ENCODE measurements around the gene DND1.
"Not testable (repeated sequence)": the region's sequence is repeated elsewhere in the genome, so short reads cannot be mapped to it uniquely, and the experiment has no call there.

DND1 gene

GRCh38 chr5:140673187-140673976 lies at the start of gene DND1:
TSS of gene DND1 (minus strand) at chr5:140673576. CDS start at chr5:140673542, 34 bp downstream.
- no peak for TF ChIP-seq CTCF (IDR thresholded peaks at IDR 0.05; ENCODE audit: low read depth, low read length)
- Histone ChIP-seq H3K9me3 (ENCODE audit: severe bottlenecking) (no peaks in the 10 kb centered on the region), H3K27ac (no peak within 1 kb of the TSS), H3K4me3 (ENCODE audit: low read depth, low read length) (no peak within 1 kb of the TSS), H3K36me3 (peaks cover 78% of the 10 kb centered on the region), H3K27me3 (ENCODE audit: insufficient read depth, low read depth, severe bottlenecking) (no peaks in the 10 kb centered on the region)
- no peak for DNase-seq

- H3K9me3 ChIP-seq (ENCODE audit: severe bottlenecking); H3K27me3 ChIP-seq (ENCODE audit: insufficient read depth, low read depth, severe bottlenecking); DNase-seq; H3K36me3 ChIP-seq; H3K27ac ChIP-seq; H3K4me3 ChIP-seq (ENCODE audit: low read depth, low read length): not testable (repeated sequence)
Measured at GRCh38 chr5:140721395-140721794, 48.0 kb upstream of the DND1 start.

GRCh38 chr5:140720738-140721137 lies 47.4 kb upstream of the DND1 start:
- not testable (repeated sequence) for H3K36me3 ChIP-seq; H3K4me3 ChIP-seq (ENCODE audit: low read depth, low read length); DNase-seq; H3K9me3 ChIP-seq (ENCODE audit: severe bottlenecking); H3K27me3 ChIP-seq (ENCODE audit: insufficient read depth, low read depth, severe bottlenecking); H3K27ac ChIP-seq

GRCh38 chr5:140718266-140718592 lies 44.9 kb upstream of the DND1 start:
- H3K4me3 ChIP-seq (ENCODE audit: low read depth, low read length), result no peak overlapping the region
- no peak for DNase-seq
- TF ChIP-seq CTCF (IDR thresholded peaks at IDR 0.05; ENCODE audit: low read depth, low read length), result no peak
- H3K27ac ChIP-seq, result no peak overlapping the region
- H3K36me3 ChIP-seq, result no peaks in the 10 kb centered on the region
- H3K27me3 ChIP-seq (ENCODE audit: insufficient read depth, low read depth, severe bottlenecking), result no peaks in the 10 kb centered on the region
- no peaks in the 10 kb centered on the region for H3K9me3 ChIP-seq (ENCODE audit: severe bottlenecking)

GRCh38 chr5:140716238-140716637 lies 42.9 kb upstream of the DND1 start:
- H3K4me3 ChIP-seq (ENCODE audit: low read depth, low read length); H3K9me3 ChIP-seq (ENCODE audit: severe bottlenecking); DNase-seq; H3K27me3 ChIP-seq (ENCODE audit: insufficient read depth, low read depth, severe bottlenecking); H3K27ac ChIP-seq; H3K36me3 ChIP-seq: not testable (repeated sequence)

GRCh38 chr5:140713562-140714094 lies 40.3 kb upstream of the DND1 start:
- H3K27ac ChIP-seq, result no peak overlapping the region
- TF ChIP-seq CTCF (IDR thresholded peaks at IDR 0.05; ENCODE audit: low read depth, low read length), result no peak

GRCh38 chr5:140711794-140712193 lies 38.4 kb upstream of the DND1 start:
- no peaks in the 10 kb centered on the region for H3K27me3 ChIP-seq (ENCODE audit: insufficient read depth, low read depth, severe bottlenecking)
- peaks cover 5% of the 10 kb centered on the region for H3K36me3 ChIP-seq
- no peak overlapping the region for H3K4me3 ChIP-seq (ENCODE audit: low read depth, low read length)
- H3K27ac ChIP-seq, result no peak overlapping the region
- no peaks in the 10 kb centered on the region for H3K9me3 ChIP-seq (ENCODE audit: severe bottlenecking)
- DNase-seq, result no peak
- TF ChIP-seq CTCF (IDR thresholded peaks at IDR 0.05; ENCODE audit: low read depth, low read length), result no peak

More at GRCh38 chr5:140713562-140714094, 40.3 kb upstream of the DND1 start:
- Histone ChIP-seq H3K36me3 (no peaks in the 10 kb centered on the region), H3K9me3 (ENCODE audit: severe bottlenecking) (no peaks in the 10 kb centered on the region), H3K27me3 (ENCODE audit: insufficient read depth, low read depth, severe bottlenecking) (no peaks in the 10 kb centered on the region), H3K4me3 (ENCODE audit: low read depth, low read length) (no peak overlapping the region)
- DNase-seq, result no peak

Measured in WERI-Rb-1 (cell line).